Upper lobe of right lung (tissue), 1 donor: ENCODE results near the gene ECI2. TPM values are rescaled to one million over a fixed set of nuclear protein-coding genes. Genes with fewer than 3 reads are reported as not detected.
A peak's percentile ranks its signal among the peaks of the same experiment; 100 is the strongest.

Experiments
- ATAC-seq: fragments of 200-7000 bp; cut with Tn5 transposase; one replicate; pipeline ENCODE4 v1.9.1; 2020; ENCODE audit warnings: mild to moderate bottlenecking, moderate library complexity
- DNase-seq: peaks from one replicate; pipeline ENCODE4 v3.0.0-alpha.2; 2020
- H3K27ac ChIP-seq: fragments of 200-600 bp; one replicate; pipeline ENCODE4 v1.8.0; 2022
- H3K27me3 ChIP-seq: fragments of 200-600 bp; one replicate; pipeline ENCODE4 v1.8.0; 2022; ENCODE audit warnings: mild to moderate bottlenecking
- H3K36me3 ChIP-seq: fragments of 200-600 bp; one replicate; pipeline ENCODE4 v1.8.0; 2022
- H3K4me1 ChIP-seq: fragments of 200-600 bp; one replicate; pipeline ENCODE4 v1.8.0; 2022
- H3K4me3 ChIP-seq: fragments of 200-600 bp; one replicate; pipeline ENCODE4 v1.8.0; 2022; ENCODE audit warnings: mild to moderate bottlenecking
- H3K9me3 ChIP-seq: fragments of 200-600 bp; one replicate; pipeline ENCODE4 v1.8.0; 2022
- CTCF ChIP-seq: fragments of 200-600 bp; IDR thresholded peaks from one replicate; pipeline ENCODE4 v1.8.0; 2022; ENCODE audit warnings: antibody characterized with exemption
- intact Hi-C: fragments of 100-400 bp; cut with DNase I; formaldehyde crosslinking; loops from one replicate; pipeline ENCODE4 v1.11.0; 2022
- total RNA-seq: library from RNA; stranded (reverse); fragmentation: NEBNext Ultra II Directional; extraction: Animal tissue kit (Norgen Biotek cat#: 25700); gene quantifications from one replicate; pipeline ENCODE4 v1.2.1, GENCODE V29; 2021
- donor health status: DM: no; HTN: yes; CAD: no; lungs with severe emphysema.

ECI2 gene
- total RNA-seq, 1 donor from 2014 or later: 33.9 TPM

GRCh38 chr6:4066029-4066755 is 69.2 kb downstream of the ECI2 start:
- peaks cover 42% of the 10 kb centered on the region for H3K36me3 ChIP-seq
- DNase-seq: no peak
- TF ChIP-seq CTCF: no peak
- intact Hi-C loops: no loop called here
- H3K4me3 ChIP-seq: no peak overlapping the region
- H3K27ac ChIP-seq: no peak overlapping the region
- ATAC-seq: peak; percentile 51
- no peaks in the 10 kb centered on the region for H3K27me3 ChIP-seq
- no peaks in the 10 kb centered on the region for H3K9me3 ChIP-seq
- no peaks in the 10 kb centered on the region for H3K4me1 ChIP-seq

Other genes with a start within 250 kb of the ECI2 start
- not detected for gene FAM217A, start 56.4 kb downstream of the ECI2 start, total RNA-seq